Activated T-helper 17 cell treated with anti-CD3 and anti-CD28 coated beads, Interleukin-2, amount 50 U/mL, for 72 hours (primary cell): Measurements from ENCODE around the gene DIP2B. TPM values are rescaled to one million over a fixed set of nuclear protein-coding genes. Genes with fewer than 3 reads are reported as not detected.
A peak's percentile ranks its signal among the peaks of the same experiment; 100 is the strongest.
"Not testable (repeated sequence)": the region's sequence is repeated elsewhere in the genome, so short reads cannot be mapped to it uniquely, and the experiment has no call there.

ENCODE experiments used
- ATAC-seq: fragments of 150-1000 bp; cut with Tn5 transposase; replicated peaks from 2 replicates; pipeline ENCODE4 v1.10.0; 2021; ENCODE audit warnings: mild to moderate bottlenecking, moderate library complexity
- H3K27ac Mint-ChIP-seq: one replicate; pipeline ENCODE4 v1.8.0; 2022; ENCODE audit warnings: mixed read lengths
- H3K27me3 Mint-ChIP-seq: one replicate; pipeline ENCODE4 v1.8.0; 2022; ENCODE audit warnings: mixed read lengths
- H3K36me3 Mint-ChIP-seq: one replicate; pipeline ENCODE4 v1.8.0; 2022; ENCODE audit warnings: low read depth, mild to moderate bottlenecking, mixed read lengths
- H3K4me1 Mint-ChIP-seq: one replicate; pipeline ENCODE4 v1.8.0; 2022; ENCODE audit warnings: mixed read lengths
- H3K4me3 Mint-ChIP-seq: one replicate; pipeline ENCODE4 v1.8.0; 2022; ENCODE audit warnings: mild to moderate bottlenecking, mixed read lengths
- H3K9me3 Mint-ChIP-seq: one replicate; pipeline ENCODE4 v1.8.0; 2022; ENCODE audit warnings: mixed read lengths
- total RNA-seq, 2 donors: library from RNA; stranded (reverse); gene quantifications; one replicate each; pipeline ENCODE4 v1.2.3, GENCODE V29; 2022

The DIP2B gene
- total RNA-seq, 2 donors from 2014 or later, result 18.6 to 20.1 TPM

DNA sequence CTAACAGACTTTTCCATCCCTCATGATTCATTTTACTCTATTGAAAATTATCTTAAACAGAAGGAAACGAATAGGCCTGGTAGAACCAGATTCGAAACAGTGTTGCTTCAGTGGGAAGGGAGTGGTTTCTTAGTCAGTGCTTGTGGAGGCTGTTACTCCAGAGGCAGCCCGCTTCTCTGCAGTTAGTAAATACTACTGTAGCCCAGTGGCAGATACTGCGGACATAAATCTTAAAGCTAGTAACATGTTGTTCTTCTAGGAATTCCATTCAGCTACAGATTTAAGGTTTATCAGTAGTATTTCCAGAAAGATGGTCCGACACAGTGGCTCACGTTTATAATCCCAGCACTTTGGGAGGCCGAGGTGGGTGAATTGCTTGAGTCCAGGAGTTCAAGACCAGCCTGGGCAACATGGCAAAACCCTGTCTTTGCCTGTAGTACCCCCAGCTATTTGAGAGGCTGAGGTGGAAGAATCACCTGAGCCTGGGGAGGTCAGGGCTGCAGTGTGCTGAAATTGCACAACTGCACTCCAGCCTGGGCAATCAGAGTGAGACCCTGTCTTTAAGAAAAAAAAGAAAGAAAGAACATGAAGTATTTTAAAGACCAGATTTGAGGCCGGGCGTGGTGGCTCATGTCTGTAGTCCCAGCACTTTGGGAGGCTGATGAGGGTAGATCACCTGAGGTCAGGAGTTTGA, 45.9 kb downstream of the DIP2B start:
- no peak for ATAC-seq
- Mint-ChIP-seq H3K36me3 (peaks cover 6% of the 10 kb centered on the region), H3K4me1 (peaks cover 20% of the 10 kb centered on the region), H3K27me3 (no peaks in the 10 kb centered on the region), H3K4me3 (no peak overlapping the region), H3K27ac (no peak overlapping the region), H3K9me3 (no peaks in the 10 kb centered on the region)

DNA sequence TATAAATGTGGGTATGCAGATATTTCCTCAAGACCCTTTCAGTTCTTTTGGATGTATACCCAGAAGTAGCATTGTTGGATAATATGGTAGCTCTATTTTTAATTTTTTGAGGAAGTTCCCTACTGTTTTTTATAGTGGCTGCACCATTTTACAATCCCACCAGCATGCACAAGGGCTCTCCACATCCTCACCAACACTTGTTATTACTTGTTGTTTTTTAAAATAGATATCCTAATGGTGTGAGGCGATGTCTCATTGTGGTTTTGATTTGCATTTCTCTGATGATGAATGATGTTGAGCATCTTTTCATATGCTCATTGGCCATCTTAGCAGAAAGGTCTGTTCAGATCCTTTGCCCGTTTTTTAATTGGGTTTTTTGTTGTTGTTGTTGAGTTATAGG, 47.1 kb downstream of the DIP2B start:
- peak; percentile 9 for ATAC-seq
- H3K36me3 Mint-ChIP-seq, result peaks cover 6% of the 10 kb centered on the region
- peaks cover 17% of the 10 kb centered on the region for H3K4me1 Mint-ChIP-seq
- H3K27me3 Mint-ChIP-seq, result no peaks in the 10 kb centered on the region
- no peak overlapping the region for H3K4me3 Mint-ChIP-seq
- H3K27ac Mint-ChIP-seq, result no peak overlapping the region
- no peaks in the 10 kb centered on the region for H3K9me3 Mint-ChIP-seq

DNA sequence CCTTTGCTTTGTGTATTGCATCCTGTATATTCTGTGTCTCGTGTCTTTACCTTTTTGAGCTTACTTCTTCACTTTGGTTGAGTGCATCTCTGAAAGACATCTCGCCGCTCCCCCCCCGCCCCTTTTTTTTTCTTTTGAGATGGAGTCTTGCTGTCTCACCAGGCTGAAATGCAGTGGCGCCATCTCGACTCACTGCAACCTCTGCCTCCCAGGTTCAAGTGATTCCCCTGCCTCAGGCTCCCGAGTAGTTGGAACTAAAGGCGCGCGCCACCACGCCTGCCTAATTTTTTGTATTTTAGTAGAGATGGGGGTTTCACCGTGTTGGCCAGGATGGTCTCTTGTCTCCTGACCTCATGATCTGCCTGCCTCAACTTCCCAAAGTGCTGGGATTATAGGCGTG, 49.9 kb downstream of the DIP2B start:
- no peaks in the 10 kb centered on the region for H3K9me3 Mint-ChIP-seq
- H3K27ac Mint-ChIP-seq, result peak overlapping the region; percentile 67
- peak overlapping the region; percentile 43 for H3K4me3 Mint-ChIP-seq
- no peaks in the 10 kb centered on the region for H3K27me3 Mint-ChIP-seq
- peaks cover 17% of the 10 kb centered on the region for H3K36me3 Mint-ChIP-seq
- H3K4me1 Mint-ChIP-seq, result peaks cover 25% of the 10 kb centered on the region
- ATAC-seq, result no peak

DNA sequence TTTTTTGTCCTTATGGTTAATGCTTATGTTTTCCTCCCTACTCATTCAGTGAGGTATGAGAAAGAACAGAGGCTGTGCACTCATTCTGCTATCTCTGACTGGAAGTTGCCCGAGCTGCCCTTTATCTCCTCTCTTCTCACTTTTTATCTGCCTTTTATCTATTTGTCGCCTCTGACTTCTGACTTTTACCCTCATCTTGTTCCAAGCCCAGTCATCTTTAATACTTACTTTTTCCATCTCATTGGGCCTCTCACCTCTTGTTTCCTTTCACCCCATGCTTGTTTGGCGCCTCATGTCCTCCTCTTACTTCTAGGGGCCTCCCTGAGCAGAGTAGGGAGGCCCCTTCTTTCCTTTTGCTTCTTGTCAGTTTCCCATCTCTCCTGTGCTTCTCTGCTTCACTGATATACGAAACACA, 50.7 kb downstream of the DIP2B start:
- Mint-ChIP-seq H3K27me3 (no peaks in the 10 kb centered on the region), H3K4me3 (peak overlapping the region; percentile 43), H3K27ac (peak overlapping the region; percentile 67), H3K36me3 (peaks cover 17% of the 10 kb centered on the region), H3K4me1 (peaks cover 25% of the 10 kb centered on the region), H3K9me3 (no peaks in the 10 kb centered on the region)
- ATAC-seq, result peak; percentile 91

DNA sequence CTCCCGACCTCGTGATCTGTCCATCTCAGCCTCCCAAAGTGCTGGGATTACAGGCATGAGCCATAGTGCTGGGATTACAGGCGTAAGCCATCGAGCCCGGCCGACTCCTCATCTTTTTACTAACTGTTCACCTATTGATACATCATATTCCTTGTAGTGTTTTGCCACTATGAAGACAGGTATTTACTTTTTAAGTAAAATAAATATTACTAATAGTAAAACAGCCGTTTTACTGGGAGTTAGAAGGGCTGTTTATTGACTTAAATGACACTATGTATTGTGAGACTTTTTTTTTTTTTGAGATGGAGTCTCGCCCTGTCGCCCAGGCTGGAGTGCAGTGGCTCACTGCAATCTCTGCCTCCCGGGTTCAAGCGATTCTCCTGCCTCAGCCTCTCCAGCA, 51.5 kb downstream of the DIP2B start:
- Mint-ChIP-seq H3K4me3 (peak overlapping the region; percentile 43), H3K36me3 (peaks cover 17% of the 10 kb centered on the region), H3K4me1 (peaks cover 25% of the 10 kb centered on the region), H3K27me3 (no peaks in the 10 kb centered on the region), H3K9me3 (no peaks in the 10 kb centered on the region), H3K27ac (peak overlapping the region; percentile 67)
- ATAC-seq, result no peak

DNA sequence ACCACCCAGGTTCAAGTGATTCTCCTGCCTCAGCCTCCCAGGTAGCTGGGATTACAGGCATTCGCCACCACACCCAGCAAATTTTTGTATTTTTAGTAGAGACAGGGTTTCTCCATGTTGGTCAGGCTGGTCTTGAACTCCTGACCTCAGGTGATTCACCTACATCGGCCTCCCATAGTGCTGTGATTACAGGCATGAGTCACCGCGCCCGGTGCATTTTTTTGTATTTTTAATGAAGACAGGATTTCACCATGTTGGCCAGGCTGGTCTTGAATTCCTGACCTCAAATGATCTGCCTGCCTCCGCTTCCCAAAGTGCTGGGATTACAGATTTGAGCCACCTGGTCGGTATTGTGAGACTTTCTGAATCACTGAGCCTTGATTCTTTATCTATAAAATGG, 52.0 kb downstream of the DIP2B start:
- peaks cover 17% of the 10 kb centered on the region for H3K36me3 Mint-ChIP-seq
- H3K4me3 Mint-ChIP-seq, H3K27me3 Mint-ChIP-seq, H3K9me3 Mint-ChIP-seq, ATAC-seq, H3K27ac Mint-ChIP-seq: not testable (repeated sequence)
- H3K4me1 Mint-ChIP-seq, result peaks cover 25% of the 10 kb centered on the region

DNA sequence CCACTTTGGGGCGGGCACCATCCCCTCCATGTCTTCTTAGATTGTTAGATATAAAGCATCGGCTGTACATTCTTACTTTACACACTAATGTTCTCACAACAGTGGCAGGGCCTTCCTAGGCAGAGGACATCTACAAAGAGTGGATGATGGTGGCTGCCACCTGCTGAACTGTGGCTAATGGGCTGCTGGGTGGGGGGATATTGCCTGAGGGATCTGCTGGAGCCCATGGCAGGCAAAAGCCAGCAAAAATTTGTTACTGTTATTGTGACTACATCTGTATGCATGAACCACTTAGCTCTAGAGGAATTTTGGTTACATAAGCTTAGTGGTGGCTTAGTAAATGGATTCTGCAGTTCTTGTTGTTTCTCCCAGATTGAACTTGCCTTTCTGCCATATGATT, 52.6 kb downstream of the DIP2B start:
- Mint-ChIP-seq H3K4me3 (no peak overlapping the region), H3K4me1 (peaks cover 25% of the 10 kb centered on the region), H3K27ac (peak overlapping the region; percentile 32), H3K27me3 (no peaks in the 10 kb centered on the region), H3K36me3 (peaks cover 17% of the 10 kb centered on the region), H3K9me3 (no peaks in the 10 kb centered on the region)
- no peak for ATAC-seq

DNA sequence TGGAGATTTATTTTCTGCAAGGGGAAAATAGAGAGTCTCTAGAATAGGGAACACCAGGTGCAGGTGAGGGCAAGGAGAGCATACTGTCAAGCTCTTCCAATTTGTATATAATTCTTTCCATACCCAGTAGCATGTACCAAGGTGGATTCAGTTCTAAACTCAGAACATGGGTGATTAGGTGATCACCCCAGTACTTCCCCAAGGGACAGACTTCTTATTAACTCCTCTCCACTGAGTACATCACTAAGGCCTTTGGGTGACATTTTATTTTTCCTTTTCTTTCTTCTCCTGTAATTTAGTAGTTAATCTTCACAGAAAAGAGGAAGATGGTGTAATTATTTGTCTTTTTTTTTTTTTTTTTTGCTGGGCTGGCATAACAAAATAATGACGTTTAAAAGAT, 54.2 kb downstream of the DIP2B start:
- H3K27me3 Mint-ChIP-seq, result no peaks in the 10 kb centered on the region
- H3K4me1 Mint-ChIP-seq, result peaks cover 26% of the 10 kb centered on the region
- no peak overlapping the region for H3K4me3 Mint-ChIP-seq
- H3K27ac Mint-ChIP-seq, result no peak overlapping the region
- peaks cover 11% of the 10 kb centered on the region for H3K36me3 Mint-ChIP-seq
- no peak for ATAC-seq
- H3K9me3 Mint-ChIP-seq, result no peaks in the 10 kb centered on the region

DNA sequence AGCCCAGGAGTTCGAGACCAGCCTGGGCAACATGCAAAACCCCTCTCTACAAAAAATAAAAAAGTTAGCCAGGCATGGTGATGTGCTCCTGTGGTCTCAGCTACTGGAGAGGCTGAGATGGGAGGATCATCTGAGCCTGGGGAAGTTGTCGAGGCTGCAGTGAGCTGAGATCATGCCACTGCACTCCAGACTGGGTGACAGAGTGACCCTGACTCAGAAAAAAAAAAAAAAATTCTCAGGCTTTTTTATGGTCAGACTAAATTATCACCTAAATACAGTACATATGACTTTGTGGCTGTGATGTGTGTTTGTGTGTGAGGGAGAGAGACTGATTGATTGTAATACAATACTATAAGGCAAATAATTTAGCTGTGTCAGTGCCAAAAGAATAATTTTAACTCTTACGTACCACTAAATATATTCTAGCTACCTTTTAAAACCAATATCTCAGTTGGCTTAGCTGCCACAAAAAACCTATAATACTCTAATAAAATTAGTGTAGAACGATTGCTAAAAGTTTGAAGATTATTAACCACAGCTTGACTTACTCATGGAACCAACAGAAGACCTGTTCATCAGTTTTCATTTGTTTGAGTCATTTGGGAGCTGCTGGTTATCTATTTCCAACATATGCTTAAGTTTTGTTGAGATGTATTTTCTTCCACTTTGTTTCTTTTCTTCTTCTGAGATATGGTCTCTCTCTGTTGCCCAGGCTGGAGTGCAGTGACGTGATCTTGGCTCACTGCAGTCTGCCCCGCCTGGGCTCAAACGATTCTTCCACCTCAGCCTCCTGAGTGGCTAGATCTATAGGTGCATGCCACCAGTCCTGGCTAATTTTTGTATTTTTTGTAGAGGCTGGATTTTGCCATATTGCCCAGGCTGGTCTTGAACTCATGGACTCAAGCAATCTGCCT, 58.0 kb downstream of the DIP2B start:
- Mint-ChIP-seq H3K9me3 (no peaks in the 10 kb centered on the region), H3K27me3 (no peaks in the 10 kb centered on the region), H3K27ac (no peak overlapping the region), H3K36me3 (peaks cover 4% of the 10 kb centered on the region), H3K4me1 (peaks cover 22% of the 10 kb centered on the region), H3K4me3 (no peak overlapping the region)
- no peak for ATAC-seq

DNA sequence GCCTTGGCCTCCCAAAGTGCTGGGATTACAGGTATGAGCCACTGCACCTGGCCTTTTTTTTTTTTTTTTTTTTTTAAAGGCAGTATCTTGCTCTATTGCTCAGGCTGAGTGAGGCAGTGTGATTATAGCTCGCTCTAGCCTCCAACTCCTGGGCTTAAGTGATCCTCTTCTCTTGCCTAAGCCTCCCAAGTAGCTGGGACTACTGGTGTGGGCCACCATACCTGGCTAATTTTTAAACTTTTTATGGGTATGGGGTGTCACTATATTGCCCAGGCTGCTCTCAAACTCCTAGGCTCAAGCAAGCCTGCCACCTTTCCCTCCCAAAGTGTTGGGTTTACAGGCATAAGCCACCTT, 58.6 kb downstream of the DIP2B start:
- H3K27ac Mint-ChIP-seq, result peak overlapping the region; percentile 3
- H3K4me3 Mint-ChIP-seq, result no peak overlapping the region
- H3K4me1 Mint-ChIP-seq, result peaks cover 19% of the 10 kb centered on the region
- no peak for ATAC-seq
- H3K9me3 Mint-ChIP-seq, result no peaks in the 10 kb centered on the region
- peaks cover 2% of the 10 kb centered on the region for H3K36me3 Mint-ChIP-seq
- no peaks in the 10 kb centered on the region for H3K27me3 Mint-ChIP-seq

DNA sequence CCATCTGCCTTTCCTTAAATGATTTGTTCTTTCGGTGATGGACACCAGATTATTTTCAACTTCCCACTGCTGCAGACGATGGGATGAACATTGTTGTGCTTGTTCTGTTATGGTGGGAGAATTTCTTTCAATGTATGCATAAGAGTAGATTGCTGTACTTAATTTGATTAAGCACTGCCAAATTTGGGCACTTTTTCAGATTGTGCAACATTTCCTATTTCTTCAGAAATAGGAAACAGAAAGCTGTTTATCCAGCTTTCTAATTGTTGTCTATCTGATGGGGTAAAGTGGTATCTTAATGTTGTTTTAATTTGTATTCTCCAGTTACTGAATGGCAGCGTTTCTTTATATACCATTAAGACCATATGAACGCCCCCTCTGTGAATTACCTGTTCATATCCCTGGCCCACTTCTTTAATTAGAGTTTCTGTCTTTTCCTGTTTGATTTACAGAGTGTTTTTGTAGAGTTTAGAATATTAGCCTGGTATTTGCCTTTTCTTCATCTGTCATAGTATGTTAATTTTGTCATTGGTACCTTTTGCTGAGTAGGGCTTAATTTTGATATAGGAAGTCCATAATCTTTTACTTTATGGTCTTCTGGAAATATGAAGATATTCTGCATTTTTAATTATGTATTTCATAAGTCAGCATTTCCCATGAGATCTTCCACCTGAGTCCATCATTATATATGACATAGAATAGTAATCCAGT, 59.6 kb downstream of the DIP2B start:
- H3K4me1 Mint-ChIP-seq, result peaks cover 17% of the 10 kb centered on the region

DNA sequence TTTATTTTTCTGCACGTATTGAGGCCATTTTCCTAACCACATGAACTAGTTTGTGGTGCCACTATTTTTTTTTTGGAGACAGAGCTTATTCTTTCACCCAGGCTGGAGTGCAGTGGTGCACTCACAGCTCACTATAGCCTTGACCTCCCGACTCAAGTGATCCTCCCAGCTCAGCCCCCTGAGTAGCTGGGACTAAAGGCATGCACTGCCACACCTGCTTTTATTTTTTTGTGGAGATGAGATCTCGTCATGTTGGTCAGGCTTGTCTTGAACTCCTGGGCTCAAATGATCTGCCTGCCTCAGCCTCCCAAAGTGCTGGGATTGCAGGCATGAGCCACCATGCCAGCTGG, 60.1 kb downstream of the DIP2B start:
- Mint-ChIP-seq H3K4me1 (peaks cover 17% of the 10 kb centered on the region), H3K4me3 (no peak overlapping the region), H3K27me3 (no peaks in the 10 kb centered on the region), H3K36me3 (no peaks in the 10 kb centered on the region), H3K9me3 (no peaks in the 10 kb centered on the region), H3K27ac (peak overlapping the region; percentile 3)
- ATAC-seq, result no peak

More for the DNA sequence above, 59.6 kb downstream of the DIP2B start:
- ATAC-seq, result no peak
- peak overlapping the region; percentile 3 for H3K27ac Mint-ChIP-seq
- no peaks in the 10 kb centered on the region for H3K27me3 Mint-ChIP-seq
- no peaks in the 10 kb centered on the region for H3K9me3 Mint-ChIP-seq
- H3K36me3 Mint-ChIP-seq, result no peaks in the 10 kb centered on the region
- no peak overlapping the region for H3K4me3 Mint-ChIP-seq

DNA sequence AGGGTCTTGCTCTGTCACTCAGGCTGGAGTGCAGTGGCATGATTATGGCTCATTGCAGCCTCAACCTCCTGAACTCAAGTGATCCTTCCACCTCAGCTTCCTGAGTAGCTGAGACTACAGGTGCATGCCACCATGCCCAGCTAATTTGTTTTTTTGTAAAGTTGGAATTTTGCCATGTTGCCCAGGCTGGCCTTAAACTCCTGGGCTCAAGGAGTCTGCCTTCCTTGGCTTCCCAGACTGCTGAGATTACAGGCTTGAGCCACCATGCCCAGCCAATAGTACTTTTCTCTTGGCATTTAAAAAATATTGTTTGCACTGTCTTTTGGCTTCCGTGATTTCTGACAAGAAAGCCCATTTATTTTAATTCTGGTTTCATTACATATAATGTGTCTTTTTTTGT, 61.3 kb downstream of the DIP2B start:
- no peaks in the 10 kb centered on the region for H3K9me3 Mint-ChIP-seq
- H3K27me3 Mint-ChIP-seq, result no peaks in the 10 kb centered on the region
- H3K4me1 Mint-ChIP-seq, result peaks cover 17% of the 10 kb centered on the region
- ATAC-seq, result no peak
- H3K4me3 Mint-ChIP-seq, result no peak overlapping the region
- no peaks in the 10 kb centered on the region for H3K36me3 Mint-ChIP-seq
- H3K27ac Mint-ChIP-seq, result no peak overlapping the region

DNA sequence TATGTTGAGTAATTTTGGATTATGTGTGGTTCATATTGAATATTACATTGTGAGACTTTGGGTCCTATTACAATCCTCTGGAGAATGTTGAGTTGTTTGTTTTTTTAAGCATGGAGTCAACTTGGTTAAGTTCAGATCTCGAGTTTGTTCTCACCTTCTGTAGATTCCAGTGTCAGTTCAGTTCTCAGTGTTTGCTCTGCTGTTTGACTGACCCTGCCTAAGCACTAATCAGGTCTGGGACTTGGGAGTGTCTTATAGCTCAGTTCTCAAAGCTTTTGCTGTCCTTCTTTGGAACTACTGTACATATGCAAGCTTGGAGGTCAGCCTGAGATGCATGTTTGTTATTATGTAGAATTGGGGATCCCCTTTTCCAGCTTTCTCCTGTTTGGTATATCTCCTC, 63.1 kb downstream of the DIP2B start:
- no peaks in the 10 kb centered on the region for H3K9me3 Mint-ChIP-seq
- no peaks in the 10 kb centered on the region for H3K36me3 Mint-ChIP-seq
- H3K4me1 Mint-ChIP-seq, result peaks cover 17% of the 10 kb centered on the region
- H3K27ac Mint-ChIP-seq, result no peak overlapping the region
- no peak overlapping the region for H3K4me3 Mint-ChIP-seq
- H3K27me3 Mint-ChIP-seq, result no peaks in the 10 kb centered on the region
- no peak for ATAC-seq
